ACC112 (cell line): ENCODE results near the gene ACSM2A.
"Not testable (repeated sequence)": the region's sequence is repeated elsewhere in the genome, so short reads cannot be mapped to it uniquely, and the experiment has no call there.

Experiments
- H2AFZ ChIP-seq: fragments of 200-600 bp; sonication (generic); one replicate; pipeline ENCODE4 v1.6.0; 2017; ENCODE audit warnings: antibody characterized with exemption, low read length; ENCODE audit not compliant: unreplicated experiment
- H3K27ac ChIP-seq: fragments of 200-600 bp; sonication (generic); 2 replicates; pipeline ENCODE4 v1.5.1; 2014; ENCODE audit warnings: low read depth, mild to moderate bottlenecking, antibody characterized with exemption, low read length, moderate library complexity
- H3K27me3 ChIP-seq: fragments of 200-600 bp; sonication (generic); 2 replicates; pipeline ENCODE4 v1.6.1; 2014; ENCODE audit warnings: mild to moderate bottlenecking, antibody characterized with exemption, low read length, moderate library complexity, mixed read lengths; ENCODE audit not compliant: insufficient read depth
- H3K36me3 ChIP-seq: fragments of 200-600 bp; sonication (generic); 2 replicates; pipeline ENCODE4 v1.6.1; 2016; ENCODE audit warnings: mild to moderate bottlenecking, antibody characterized with exemption, low read length, moderate library complexity, mixed read lengths; ENCODE audit not compliant: insufficient read depth
- H3K4me1 ChIP-seq: fragments of 200-600 bp; sonication (generic); one replicate; pipeline ENCODE4 v1.6.1; 2016; ENCODE audit warnings: low read length, mixed read lengths; ENCODE audit not compliant: insufficient read depth, unreplicated experiment, control insufficient read depth
- H3K4me3 ChIP-seq: fragments of 200-600 bp; sonication (generic); 2 replicates; pipeline ENCODE4 v1.5.1; 2014; ENCODE audit warnings: mild to moderate bottlenecking, low read depth, low read length
- H3K79me2 ChIP-seq: fragments of 200-600 bp; sonication (generic); one replicate; pipeline ENCODE4 v1.6.0; 2016; ENCODE audit warnings: low read length; ENCODE audit not compliant: control insufficient read depth, unreplicated experiment, insufficient read depth

ACSM2A gene

DNA sequence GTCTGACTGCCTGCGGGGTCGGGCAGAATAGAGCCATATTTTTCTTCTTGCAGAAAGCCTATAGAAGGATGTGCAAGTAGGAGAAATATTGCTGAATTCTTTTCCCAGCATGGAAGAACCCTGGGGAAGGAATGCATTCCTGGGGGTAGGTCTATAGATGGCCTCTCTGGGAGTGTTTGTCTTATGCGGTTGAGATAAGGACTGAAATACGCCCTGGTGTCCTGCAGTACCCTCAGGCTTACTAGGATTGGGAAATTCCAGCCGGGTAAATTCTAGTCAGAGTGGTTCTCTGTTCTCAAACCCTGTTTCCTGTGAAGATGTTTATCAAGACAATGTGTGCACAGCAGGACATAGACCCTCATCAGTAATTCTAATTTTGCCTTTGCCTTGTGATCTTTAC, 2.3 kb downstream of the ACSM2A start:
- H3K36me3 ChIP-seq, H2AFZ ChIP-seq, H3K79me2 ChIP-seq, H3K4me1 ChIP-seq, H3K27me3 ChIP-seq, H3K27ac ChIP-seq, H3K4me3 ChIP-seq: not testable (repeated sequence)

DNA sequence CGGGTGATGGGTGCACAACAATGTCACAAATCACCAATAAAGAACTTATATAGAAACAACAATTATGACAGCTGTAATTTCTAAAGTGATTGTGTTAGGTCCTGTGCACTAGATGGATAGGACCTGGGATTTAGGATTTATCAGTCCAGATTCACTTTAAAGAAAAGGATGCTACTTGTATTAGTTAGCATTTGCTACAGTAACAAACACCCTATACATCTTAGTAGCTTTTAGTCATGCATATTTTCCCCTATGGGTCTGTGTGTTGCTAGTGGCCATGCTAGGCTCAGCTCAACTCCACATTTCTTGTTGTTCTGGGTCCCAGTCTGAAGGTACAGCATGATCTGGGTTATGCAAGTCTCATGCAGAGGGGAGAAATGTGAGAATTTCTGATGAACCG, 7.9 kb downstream of the ACSM2A start:
- not testable (repeated sequence) for H3K4me3 ChIP-seq, H3K27ac ChIP-seq, H3K4me1 ChIP-seq, H3K27me3 ChIP-seq, H3K36me3 ChIP-seq, H2AFZ ChIP-seq, H3K79me2 ChIP-seq

DNA sequence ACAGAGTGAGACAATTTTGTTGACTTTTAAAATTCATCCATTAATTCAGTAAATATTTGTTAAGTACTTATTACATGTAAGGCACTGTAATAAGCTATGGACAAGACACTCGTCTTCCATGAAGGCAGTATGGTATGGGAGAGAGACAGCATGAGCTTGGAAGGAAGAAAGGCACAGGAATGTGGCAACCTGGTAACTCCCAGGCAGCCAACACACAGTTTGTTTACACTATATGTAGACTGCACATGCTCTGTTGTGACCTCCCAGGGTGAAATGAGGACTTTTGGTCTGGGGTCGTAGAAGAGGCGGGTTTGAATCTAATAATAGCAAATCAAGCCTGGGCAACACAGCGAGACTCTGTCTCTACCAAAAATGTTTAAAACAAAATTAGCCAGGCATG, 9.0 kb downstream of the ACSM2A start:
- H3K4me3 ChIP-seq, H2AFZ ChIP-seq, H3K79me2 ChIP-seq, H3K27me3 ChIP-seq, H3K27ac ChIP-seq, H3K36me3 ChIP-seq, H3K4me1 ChIP-seq: not testable (repeated sequence)

DNA sequence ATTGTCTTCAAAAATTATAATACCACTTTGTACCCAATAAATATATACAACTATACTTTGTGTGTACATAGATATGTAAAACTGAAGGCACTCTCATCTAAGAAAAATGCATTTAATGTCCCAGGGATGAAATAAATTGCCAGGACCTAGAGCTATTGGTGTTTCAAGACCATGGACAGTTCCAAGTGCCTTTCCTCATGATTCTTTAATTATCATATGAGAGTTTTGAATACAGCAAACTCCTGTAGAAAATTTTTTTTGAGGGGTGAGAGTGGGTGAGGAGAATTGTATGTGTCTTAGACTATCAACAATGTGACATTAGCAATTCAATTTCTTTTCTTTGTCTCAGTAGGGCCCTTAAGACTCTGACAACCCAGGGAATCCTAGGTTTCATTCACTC, 17.6 kb downstream of the ACSM2A start:
- not testable (repeated sequence) for H2AFZ ChIP-seq, H3K36me3 ChIP-seq, H3K4me1 ChIP-seq, H3K27me3 ChIP-seq, H3K27ac ChIP-seq, H3K4me3 ChIP-seq, H3K79me2 ChIP-seq

DNA sequence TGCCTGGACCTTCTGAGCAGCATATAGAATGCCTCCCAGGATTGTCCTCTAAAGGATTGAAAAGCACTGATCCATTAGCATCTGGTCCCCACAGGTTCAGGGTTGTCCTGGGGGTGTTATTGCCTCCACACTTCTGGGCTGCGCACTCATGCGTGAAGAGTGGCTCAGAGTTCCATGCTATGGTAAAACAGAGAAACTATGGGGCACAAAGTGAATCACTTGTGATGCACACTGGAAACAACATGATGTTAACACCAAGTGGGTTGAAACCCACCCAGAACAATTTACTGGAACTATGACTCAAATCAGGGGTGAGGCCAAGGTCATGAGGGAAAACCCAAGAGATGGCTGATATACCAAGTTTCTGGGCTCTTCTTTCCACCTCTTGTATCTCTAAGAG, 18.6 kb downstream of the ACSM2A start:
- H3K4me3 ChIP-seq, H3K27me3 ChIP-seq, H3K79me2 ChIP-seq, H3K27ac ChIP-seq, H2AFZ ChIP-seq, H3K36me3 ChIP-seq, H3K4me1 ChIP-seq: not testable (repeated sequence)

DNA sequence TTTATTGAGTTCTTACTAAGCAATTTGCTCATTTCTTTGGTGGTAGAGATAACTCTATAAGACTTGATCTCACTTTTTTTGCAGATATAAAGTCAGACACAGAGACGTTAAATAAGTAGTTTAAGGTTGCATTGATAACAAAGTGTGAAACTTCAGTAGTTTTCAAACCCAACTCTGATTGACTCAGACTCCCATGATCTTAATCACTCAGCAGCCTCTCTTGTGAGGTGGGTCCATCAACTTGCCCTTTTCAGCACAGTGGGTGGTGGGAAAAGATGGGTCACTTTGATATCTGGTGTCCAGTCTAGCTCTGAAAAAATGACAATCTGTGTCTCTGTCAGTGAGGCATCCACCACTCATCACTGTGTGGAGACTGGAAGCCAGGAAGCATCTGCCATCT, 19.4 kb downstream of the ACSM2A start:
- H3K4me3 ChIP-seq, H3K36me3 ChIP-seq, H3K4me1 ChIP-seq, H3K27me3 ChIP-seq, H3K79me2 ChIP-seq, H2AFZ ChIP-seq, H3K27ac ChIP-seq: not testable (repeated sequence)

DNA sequence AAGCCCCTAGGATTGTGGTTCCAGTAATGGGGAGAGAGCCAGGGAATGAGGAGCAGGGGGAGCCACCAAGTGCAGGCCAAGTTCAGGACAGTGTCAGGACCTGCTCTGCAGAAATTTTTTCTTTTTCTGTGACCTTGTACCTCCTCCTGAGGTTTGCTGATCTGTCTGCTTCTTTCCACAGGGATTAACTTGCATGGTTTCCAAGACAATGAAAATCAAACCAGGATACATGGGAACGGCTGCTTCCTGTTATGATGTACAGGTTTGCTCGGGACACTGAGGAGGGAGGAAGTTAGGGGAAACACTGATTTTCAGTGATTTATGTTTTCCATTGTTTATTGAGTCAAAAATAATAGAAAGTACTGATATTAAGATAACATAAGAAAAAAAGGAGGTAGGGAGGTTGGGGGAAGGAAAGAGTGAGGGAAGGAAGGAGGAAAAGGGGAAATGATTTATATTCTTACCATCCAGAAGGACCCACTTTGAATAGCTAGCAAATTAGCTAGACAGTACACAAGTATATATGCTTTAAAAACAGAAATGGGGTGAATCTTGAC, 25.9 kb downstream of the ACSM2A start:
- not testable (repeated sequence) for H3K36me3 ChIP-seq, H2AFZ ChIP-seq, H3K4me1 ChIP-seq, H3K79me2 ChIP-seq, H3K4me3 ChIP-seq, H3K27me3 ChIP-seq, H3K27ac ChIP-seq

DNA sequence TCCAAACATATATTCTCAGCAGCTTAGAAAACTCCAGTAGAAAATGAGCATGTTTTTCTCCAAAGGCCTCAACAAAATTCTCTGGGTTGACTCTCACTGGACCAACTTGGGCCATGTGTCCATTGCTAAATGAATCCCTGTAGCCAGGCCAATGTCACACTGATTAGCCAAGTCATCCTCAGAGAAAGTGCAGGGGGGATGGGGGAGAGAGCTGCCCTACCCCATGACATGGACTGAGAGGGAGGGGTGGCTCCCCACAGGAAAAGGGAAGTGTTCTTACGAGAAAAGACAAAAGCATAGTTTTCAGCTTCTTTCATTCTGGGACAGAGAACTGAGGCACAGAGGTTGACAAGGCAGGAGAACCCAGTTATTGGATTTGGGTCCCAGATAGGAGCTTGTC, 32.7 kb downstream of the ACSM2A start:
- H3K27me3 ChIP-seq, H3K4me1 ChIP-seq, H3K27ac ChIP-seq, H3K36me3 ChIP-seq, H2AFZ ChIP-seq, H3K79me2 ChIP-seq, H3K4me3 ChIP-seq: not testable (repeated sequence)

DNA sequence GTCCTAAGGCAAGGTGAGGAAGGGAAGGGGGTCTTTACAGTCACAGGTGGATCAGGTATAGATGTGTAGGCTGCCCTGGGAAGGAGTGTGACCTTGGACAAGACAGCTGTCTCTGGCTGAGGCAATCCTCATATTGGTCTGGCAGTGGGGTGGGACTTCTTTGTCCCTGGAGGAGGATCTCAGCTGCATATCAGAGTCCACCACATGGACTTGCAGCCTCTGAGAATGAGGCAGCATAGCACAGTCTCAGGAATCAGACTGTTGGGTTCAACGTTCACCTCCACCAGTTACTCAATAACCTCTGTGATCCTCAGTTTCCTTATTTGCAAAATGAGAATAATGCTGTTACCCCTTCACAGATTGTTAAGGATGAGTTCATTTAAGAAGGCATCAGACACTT, 33.4 kb downstream of the ACSM2A start:
- Histone ChIP-seq H2AFZ (no peak overlapping the region), H3K27me3 (no peaks in the 10 kb centered on the region), H3K27ac (no peak overlapping the region), H3K36me3 (no peaks in the 10 kb centered on the region), H3K4me3 (no peak overlapping the region), H3K79me2 (no peaks in the 10 kb centered on the region), H3K4me1 (no peaks in the 10 kb centered on the region)

DNA sequence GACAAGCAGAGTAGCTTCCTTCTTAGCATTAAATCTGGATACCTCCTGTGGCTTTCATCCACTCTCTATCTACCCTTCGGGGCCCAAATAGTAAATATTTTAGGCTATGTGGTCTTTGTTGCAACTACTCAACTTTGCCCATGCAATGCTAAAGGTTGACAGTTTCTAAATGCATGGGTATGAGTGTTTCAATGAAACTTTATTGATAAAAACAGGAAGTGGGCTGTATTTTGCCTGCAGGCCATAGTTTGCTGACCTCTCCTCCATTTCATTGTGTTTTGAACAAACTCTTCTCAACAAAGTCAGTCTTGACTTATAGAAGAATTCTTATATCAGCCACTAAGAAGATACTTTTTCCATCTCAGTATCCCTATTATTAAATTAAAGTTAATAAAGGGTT, 34.1 kb downstream of the ACSM2A start:
- no peak overlapping the region for H2AFZ ChIP-seq
- no peaks in the 10 kb centered on the region for H3K27me3 ChIP-seq
- H3K27ac ChIP-seq = no peak overlapping the region
- H3K4me3 ChIP-seq = no peak overlapping the region
- no peaks in the 10 kb centered on the region for H3K4me1 ChIP-seq
- H3K36me3 ChIP-seq = no peaks in the 10 kb centered on the region
- H3K79me2 ChIP-seq = no peaks in the 10 kb centered on the region

DNA sequence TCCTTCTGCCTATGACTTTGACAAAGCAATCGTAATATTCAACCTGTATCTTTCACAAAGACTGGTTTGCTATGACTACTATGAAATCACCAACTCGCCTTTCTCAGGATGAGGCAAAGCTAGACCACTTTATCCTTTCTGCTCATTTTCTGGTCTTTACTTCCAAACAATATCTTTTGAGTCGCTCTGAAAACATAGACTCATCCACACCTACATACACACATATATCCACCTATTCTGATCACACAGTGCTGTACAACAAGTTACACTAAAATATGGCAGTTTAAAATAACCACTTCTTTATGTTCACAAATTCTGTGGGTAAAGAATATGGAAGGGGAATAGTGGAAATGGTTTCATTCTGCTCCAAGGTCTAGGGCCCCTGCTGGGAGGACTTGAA, 39.7 kb downstream of the ACSM2A start:
- H3K4me1 ChIP-seq, H2AFZ ChIP-seq, H3K27me3 ChIP-seq: not testable (repeated sequence)

DNA sequence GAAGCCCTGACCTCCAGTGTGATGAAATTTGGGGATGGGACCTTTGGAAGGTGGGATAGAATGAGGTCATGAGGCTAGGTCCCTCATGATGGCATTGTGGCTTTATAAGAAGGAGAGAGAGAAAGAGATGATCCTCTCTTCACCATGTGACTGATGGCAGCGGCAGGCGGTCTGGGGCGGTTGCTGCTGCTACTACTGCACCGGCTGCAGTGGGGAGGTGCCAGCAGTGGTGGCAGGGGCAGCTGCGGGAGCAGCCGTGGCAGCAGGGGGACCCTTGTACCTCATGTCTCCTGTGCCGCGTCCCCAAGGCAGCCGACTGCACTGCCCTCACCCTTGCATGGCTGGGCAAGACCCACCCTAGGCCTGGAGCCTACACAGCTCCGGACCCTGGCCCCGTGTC, 40.1 kb downstream of the ACSM2A start:
- not testable (repeated sequence) for H3K27ac ChIP-seq, H3K4me1 ChIP-seq, H3K4me3 ChIP-seq, H3K79me2 ChIP-seq, H3K27me3 ChIP-seq, H2AFZ ChIP-seq, H3K36me3 ChIP-seq

More for the DNA sequence above, 39.7 kb downstream of the ACSM2A start:
- not testable (repeated sequence) for H3K4me3 ChIP-seq, H3K36me3 ChIP-seq, H3K27ac ChIP-seq, H3K79me2 ChIP-seq
